Type B pancreatic cell (in vitro differentiated cells): ENCODE data around the gene PLSCR3. TPM values are rescaled to one million over a fixed set of nuclear protein-coding genes. Genes with fewer than 3 reads are reported as not detected.

ENCODE experiments used
- DNase-seq: peaks from one replicate; pipeline ENCODE4 v3.0.0; 2021; ENCODE audit warnings: mixed read lengths; ENCODE audit not compliant: unreplicated experiment; ENCODE audit errors: extremely low spot score
- H3K27ac Mint-ChIP-seq: 2 replicates; pipeline ENCODE4 v1.8.0; 2021; ENCODE audit warnings: mild to moderate bottlenecking, mixed read lengths
- H3K27me3 Mint-ChIP-seq: 2 replicates; pipeline ENCODE4 v1.8.0; 2021; ENCODE audit warnings: mixed read lengths
- H3K36me3 Mint-ChIP-seq: 2 replicates; pipeline ENCODE4 v1.8.0; 2021; ENCODE audit warnings: mixed read lengths
- H3K4me1 Mint-ChIP-seq: one replicate; pipeline ENCODE4 v1.8.0; 2021; ENCODE audit warnings: mixed read lengths; ENCODE audit not compliant: unreplicated experiment
- H3K4me3 Mint-ChIP-seq: 2 replicates; pipeline ENCODE4 v1.8.0; 2021; ENCODE audit warnings: mild to moderate bottlenecking, mixed read lengths
- H3K9me3 Mint-ChIP-seq: 2 replicates; pipeline ENCODE4 v1.8.0; 2021; ENCODE audit warnings: mixed read lengths
- CTCF ChIP-seq: fragments of 200-600 bp; sonication (generic); conservative IDR thresholded peaks from 2 replicates; pipeline ENCODE4 v1.5.0; 2021; ENCODE audit warnings: antibody characterized with exemption, mild to moderate bottlenecking
- total RNA-seq: library from RNA; stranded (reverse); gene quantifications from 2 replicates; pipeline ENCODE4 v1.2.1, GENCODE V29; 2021; ENCODE audit warnings: low replicate concordance

PLSCR3 gene
- total RNA-seq, 1 donor from 2014 or later, result 39.8 TPM

GRCh38 chr17:7393613-7394451 is 493 bp downstream of the PLSCR3 start:
- peak overlapping the region; percentile 77 for H3K27ac Mint-ChIP-seq
- H3K9me3 Mint-ChIP-seq, result no peaks in the 10 kb centered on the region
- DNase-seq, result no peak
- TF ChIP-seq CTCF, result peak; percentile 35
- no peaks in the 10 kb centered on the region for H3K27me3 Mint-ChIP-seq
- H3K4me3 Mint-ChIP-seq, result peak overlapping the region; percentile 91
- H3K4me1 Mint-ChIP-seq, result peaks cover 5% of the 10 kb centered on the region
- peaks cover 11% of the 10 kb centered on the region for H3K36me3 Mint-ChIP-seq

- no peak for TF ChIP-seq CTCF
- DNase-seq, result no peak
- H3K9me3 Mint-ChIP-seq, result no peaks in the 10 kb centered on the region
- no peak overlapping the region for H3K27ac Mint-ChIP-seq
- H3K4me3 Mint-ChIP-seq, result peak overlapping the region; percentile 91
- peaks cover 5% of the 10 kb centered on the region for H3K4me1 Mint-ChIP-seq
- no peaks in the 10 kb centered on the region for H3K27me3 Mint-ChIP-seq
- peaks cover 11% of the 10 kb centered on the region for H3K36me3 Mint-ChIP-seq
These were observed 1.4 kb downstream of the PLSCR3 start for GRCh38 chr17:7392696-7393612.

GRCh38 chr17:7391307-7391706 is 3.0 kb downstream of the PLSCR3 start:
- H3K36me3 Mint-ChIP-seq, result peaks cover 11% of the 10 kb centered on the region
- TF ChIP-seq CTCF, result no peak
- peaks cover 5% of the 10 kb centered on the region for H3K4me1 Mint-ChIP-seq
- H3K4me3 Mint-ChIP-seq, result no peak overlapping the region
- no peak overlapping the region for H3K27ac Mint-ChIP-seq
- no peak for DNase-seq
- H3K9me3 Mint-ChIP-seq, result no peaks in the 10 kb centered on the region
- H3K27me3 Mint-ChIP-seq, result no peaks in the 10 kb centered on the region

GRCh38 chr17:7389924-7390910 is 4.1 kb downstream of the PLSCR3 start:
- no peak for TF ChIP-seq CTCF
- Mint-ChIP-seq H3K4me3 (no peak overlapping the region), H3K36me3 (peaks cover 14% of the 10 kb centered on the region), H3K9me3 (no peaks in the 10 kb centered on the region), H3K27ac (no peak overlapping the region), H3K4me1 (peaks cover 5% of the 10 kb centered on the region), H3K27me3 (no peaks in the 10 kb centered on the region)
- no peak for DNase-seq

- Mint-ChIP-seq H3K4me1 (no peaks in the 10 kb centered on the region), H3K27me3 (peaks cover 4% of the 10 kb centered on the region)
- TF ChIP-seq CTCF, result no peak
These were observed 5.5 kb downstream of the PLSCR3 start for GRCh38 chr17:7388856-7389255.

More at GRCh38 chr17:7388856-7389255, 5.5 kb downstream of the PLSCR3 start:
- DNase-seq, result no peak
- H3K4me3 Mint-ChIP-seq, result no peak overlapping the region
- peaks cover 14% of the 10 kb centered on the region for H3K36me3 Mint-ChIP-seq
- no peaks in the 10 kb centered on the region for H3K9me3 Mint-ChIP-seq
- no peak overlapping the region for H3K27ac Mint-ChIP-seq
